Activated CD8-positive, alpha-beta T cell treated with anti-CD3 and anti-CD28 coated beads for 36 hours (primary cell): ENCODE measurements around the gene MVB12B. TPM values are rescaled to one million over a fixed set of nuclear protein-coding genes. Genes with fewer than 3 reads are reported as not detected.

Experiments used
- ATAC-seq: fragments of 200-7000 bp; cut with Tn5 transposase; one replicate; pipeline ENCODE4 v1.10.0; 2021; ENCODE audit warnings: mild to moderate bottlenecking, moderate library complexity
- CTCF ChIA-PET: fragments of 350-600 bp; sonication (Branson Sonifier 250); formaldehyde crosslinking; loops from one replicate; lab custom pipeline; 2021; ENCODE audit warnings: antibody characterized with exemption; lab: Charles Lee
- POLR2A ChIA-PET: fragments of 350-600 bp; sonication (Branson Sonifier 250); formaldehyde crosslinking; loops from one replicate; lab custom pipeline; 2021; ENCODE audit warnings: antibody characterized with exemption; lab: Charles Lee
- DNase-seq: peaks from one replicate; pipeline ENCODE4 v3.0.0-alpha.2; 2020
- H3K27ac Mint-ChIP-seq: one replicate; pipeline ENCODE4 v1.8.0; 2021; ENCODE audit warnings: mild to moderate bottlenecking, mixed read lengths
- H3K27me3 Mint-ChIP-seq: one replicate; pipeline ENCODE4 v1.8.0; 2021; ENCODE audit warnings: mixed read lengths
- H3K36me3 Mint-ChIP-seq: one replicate; pipeline ENCODE4 v1.8.0; 2021; ENCODE audit warnings: low read depth, mixed read lengths
- H3K4me1 Mint-ChIP-seq: one replicate; pipeline ENCODE4 v1.8.0; 2021; ENCODE audit warnings: low read depth, mixed read lengths
- H3K4me3 Mint-ChIP-seq: one replicate; pipeline ENCODE4 v1.8.0; 2021; ENCODE audit warnings: mild to moderate bottlenecking, moderate library complexity, mixed read lengths
- H3K9me3 Mint-ChIP-seq: one replicate; pipeline ENCODE4 v1.8.0; 2021; ENCODE audit warnings: mixed read lengths
- intact Hi-C: fragments of 100-400 bp; cut with micrococcal nuclease; formaldehyde crosslinking; loops from one replicate; pipeline ENCODE4 v1.10.0; 2022
- total RNA-seq, 2 experiments: library from RNA; stranded (reverse); gene quantifications; one replicate each; pipeline ENCODE4 v1.2.3, GENCODE V29; 2021
- TF ChIP-seq, protein P1 (sequence below): fragments of 200-600 bp; IDR thresholded peaks from one replicate; pipeline ENCODE4 v1.8.0; 2022; ENCODE audit warnings: antibody characterized with exemption, mild to moderate bottlenecking

MVB12B gene
- total RNA-seq, 2 experiments from 2014 or later = 6.4 to 6.6 TPM

DNA sequence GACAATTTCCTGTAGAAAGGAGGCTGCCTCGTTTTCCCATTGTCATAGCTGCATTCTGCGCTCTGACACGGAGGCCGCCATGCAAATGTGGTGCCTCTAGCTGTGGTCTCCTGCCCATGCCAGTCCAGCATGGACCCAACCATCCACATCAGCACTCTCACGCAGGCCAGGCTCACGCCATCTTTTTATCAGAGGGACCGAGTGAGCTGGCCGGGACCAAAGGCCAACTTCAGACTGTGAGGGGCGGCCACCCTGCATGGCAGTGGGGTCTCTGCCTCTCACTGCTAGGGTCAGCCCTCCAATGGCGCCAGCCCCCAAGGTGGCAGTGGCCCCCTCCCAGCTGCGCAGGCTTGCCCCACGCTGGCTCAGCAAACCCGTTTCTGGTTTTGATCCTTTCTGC is 155.2 kb downstream of the MVB12B start:
- Mint-ChIP-seq H3K4me3 (no peak overlapping the region), H3K4me1 (peaks cover 17% of the 10 kb centered on the region), H3K27me3 (no peaks in the 10 kb centered on the region), H3K36me3 (peaks cover 5% of the 10 kb centered on the region), H3K9me3 (peaks cover 3% of the 10 kb centered on the region), H3K27ac (no peak overlapping the region)
- no peak for DNase-seq
- intact Hi-C loops = no loop called here
- ATAC-seq = no peak
- POLR2A ChIA-PET = no interaction called here
- CTCF ChIA-PET = interaction anchor here (1.1 to 3.7 kb wide), 7 partner anchors 10 to 225 kb away, joined by 3 to 26 read pairs (median 6); no protein-coding TSS in a partner anchor
- TF ChIP-seq, protein P1, sequence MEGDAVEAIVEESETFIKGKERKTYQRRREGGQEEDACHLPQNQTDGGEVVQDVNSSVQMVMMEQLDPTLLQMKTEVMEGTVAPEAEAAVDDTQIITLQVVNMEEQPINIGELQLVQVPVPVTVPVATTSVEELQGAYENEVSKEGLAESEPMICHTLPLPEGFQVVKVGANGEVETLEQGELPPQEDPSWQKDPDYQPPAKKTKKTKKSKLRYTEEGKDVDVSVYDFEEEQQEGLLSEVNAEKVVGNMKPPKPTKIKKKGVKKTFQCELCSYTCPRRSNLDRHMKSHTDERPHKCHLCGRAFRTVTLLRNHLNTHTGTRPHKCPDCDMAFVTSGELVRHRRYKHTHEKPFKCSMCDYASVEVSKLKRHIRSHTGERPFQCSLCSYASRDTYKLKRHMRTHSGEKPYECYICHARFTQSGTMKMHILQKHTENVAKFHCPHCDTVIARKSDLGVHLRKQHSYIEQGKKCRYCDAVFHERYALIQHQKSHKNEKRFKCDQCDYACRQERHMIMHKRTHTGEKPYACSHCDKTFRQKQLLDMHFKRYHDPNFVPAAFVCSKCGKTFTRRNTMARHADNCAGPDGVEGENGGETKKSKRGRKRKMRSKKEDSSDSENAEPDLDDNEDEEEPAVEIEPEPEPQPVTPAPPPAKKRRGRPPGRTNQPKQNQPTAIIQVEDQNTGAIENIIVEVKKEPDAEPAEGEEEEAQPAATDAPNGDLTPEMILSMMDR = no peak

DNA sequence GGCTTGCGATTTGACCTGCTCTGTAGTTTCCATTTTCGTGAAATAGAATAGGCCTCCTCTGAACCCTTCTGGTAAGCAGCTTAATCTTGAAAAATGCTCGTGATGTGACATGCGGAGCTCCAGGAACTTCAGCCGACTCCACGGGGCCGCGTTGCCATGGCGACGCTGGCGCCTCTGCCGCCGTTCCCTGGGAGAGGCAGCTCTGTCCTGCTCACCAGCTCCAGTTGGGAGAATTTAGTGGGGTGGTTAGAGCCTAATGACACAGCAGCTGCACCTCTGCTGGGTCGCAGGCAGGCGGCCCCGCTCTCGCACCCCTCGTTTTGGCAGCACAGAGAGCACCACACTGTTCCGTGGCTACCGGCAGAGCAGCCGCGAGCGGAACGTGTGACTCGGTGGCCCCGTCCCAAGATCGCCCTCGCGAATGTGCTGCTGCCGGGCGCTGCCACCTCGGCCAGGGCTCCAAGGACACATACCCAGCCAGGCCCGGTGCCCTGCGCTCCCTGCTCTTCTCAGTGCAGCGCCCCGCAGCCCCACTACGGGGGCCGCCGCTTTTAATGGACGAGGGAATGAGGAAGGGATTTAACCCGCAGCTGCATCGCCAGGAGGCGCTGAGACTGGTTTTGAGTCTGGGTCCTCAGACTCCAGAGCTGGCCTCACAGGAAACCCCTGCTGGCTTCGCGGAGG is 155.9 kb downstream of the MVB12B start:
- Mint-ChIP-seq H3K27me3 (no peaks in the 10 kb centered on the region), H3K36me3 (peaks cover 2% of the 10 kb centered on the region), H3K4me3 (no peak overlapping the region), H3K27ac (no peak overlapping the region), H3K9me3 (no peaks in the 10 kb centered on the region), H3K4me1 (peaks cover 14% of the 10 kb centered on the region)
- TF ChIP-seq, protein P1 = no peak
- CTCF ChIA-PET = interaction anchor here (1.1 to 3.7 kb wide), 6 partner anchors 9 to 225 kb away, joined by 3 to 26 read pairs (median 9); no protein-coding TSS in a partner anchor
- intact Hi-C loops = no loop called here
- ATAC-seq = no peak
- DNase-seq = no peak
- POLR2A ChIA-PET = interaction anchor here (0.6 kb wide), 1 partner anchor 335 kb away, joined by 5 read pairs; no protein-coding TSS in a partner anchor

DNA sequence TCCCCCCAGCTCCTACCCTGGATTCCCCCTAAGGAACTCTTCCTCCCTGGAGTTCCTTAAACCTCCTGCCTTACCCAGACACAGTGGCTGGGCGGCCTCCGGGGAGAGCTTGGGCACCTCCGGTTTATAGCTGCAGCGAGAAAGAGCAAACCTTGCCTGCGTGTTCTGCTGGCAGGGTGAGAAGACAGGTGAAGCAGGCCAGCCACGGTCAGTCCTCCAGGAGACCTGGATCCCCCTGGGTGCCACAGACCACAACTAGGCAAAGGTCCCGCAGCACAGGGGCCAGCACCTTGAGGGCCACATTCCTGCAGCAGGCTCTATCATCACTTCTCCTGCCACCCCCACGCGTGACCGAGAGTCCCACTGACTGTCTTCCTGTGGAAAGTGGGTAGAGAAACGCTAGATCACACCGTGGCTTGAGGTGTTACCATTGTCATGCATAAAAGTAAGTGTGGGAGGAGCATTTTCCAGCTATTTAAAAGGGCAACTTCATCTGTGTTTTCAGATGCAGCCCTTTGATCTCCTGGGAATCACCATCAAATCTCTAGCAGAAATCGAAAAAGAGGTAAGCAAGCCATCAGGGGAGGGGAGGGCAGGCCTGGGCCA is 156.9 kb downstream of the MVB12B start:
- ChIA-PET CTCF (interaction anchor here (0.8 to 3.7 kb wide), 4 partner anchors 8 to 85 kb away, joined by 3 to 26 read pairs (median 11); no protein-coding TSS in a partner anchor), POLR2A (interaction anchor here (0.7 kb wide), 1 partner anchor 18 kb away, joined by 3 read pairs; no protein-coding TSS in a partner anchor)
- H3K36me3 Mint-ChIP-seq = peaks cover 2% of the 10 kb centered on the region
- DNase-seq (peak; percentile 41), ATAC-seq (no peak)
- no peak overlapping the region for H3K4me3 Mint-ChIP-seq
- peaks cover 14% of the 10 kb centered on the region for H3K4me1 Mint-ChIP-seq
- TF ChIP-seq, protein P1 = no peak
- H3K27me3 Mint-ChIP-seq = no peaks in the 10 kb centered on the region
- H3K9me3 Mint-ChIP-seq = no peaks in the 10 kb centered on the region
- intact Hi-C loops = no loop called here
- H3K27ac Mint-ChIP-seq = peak overlapping the region; percentile 32

DNA sequence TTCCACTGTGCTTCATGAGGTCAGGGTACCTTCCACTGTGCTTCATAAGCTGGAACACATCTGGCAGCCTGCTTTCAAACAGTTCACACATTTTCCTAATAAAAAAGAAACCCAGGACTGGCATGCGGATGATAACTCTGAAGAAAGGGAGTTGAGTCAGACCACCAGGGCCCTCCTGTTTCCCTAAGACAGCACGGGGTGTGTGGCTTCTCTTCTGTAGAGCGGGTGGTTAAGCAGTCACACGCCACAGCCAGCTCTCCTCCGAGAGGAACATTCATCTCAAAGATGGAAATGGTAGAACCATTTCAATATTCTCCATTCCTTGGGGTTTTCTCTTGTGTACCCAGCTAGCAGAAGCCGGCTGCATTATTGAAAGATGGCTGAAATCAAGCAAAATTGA is 159.0 kb downstream of the MVB12B start:
- Mint-ChIP-seq H3K27me3 (no peaks in the 10 kb centered on the region), H3K9me3 (no peaks in the 10 kb centered on the region), H3K27ac (no peak overlapping the region), H3K36me3 (peaks cover 2% of the 10 kb centered on the region), H3K4me3 (no peak overlapping the region), H3K4me1 (peaks cover 19% of the 10 kb centered on the region)
- intact Hi-C loops = no loop called here
- POLR2A ChIA-PET = no interaction called here
- CTCF ChIA-PET = no interaction called here
- ATAC-seq (no peak), DNase-seq (peak; percentile 20)
- TF ChIP-seq, protein P1 = no peak

DNA sequence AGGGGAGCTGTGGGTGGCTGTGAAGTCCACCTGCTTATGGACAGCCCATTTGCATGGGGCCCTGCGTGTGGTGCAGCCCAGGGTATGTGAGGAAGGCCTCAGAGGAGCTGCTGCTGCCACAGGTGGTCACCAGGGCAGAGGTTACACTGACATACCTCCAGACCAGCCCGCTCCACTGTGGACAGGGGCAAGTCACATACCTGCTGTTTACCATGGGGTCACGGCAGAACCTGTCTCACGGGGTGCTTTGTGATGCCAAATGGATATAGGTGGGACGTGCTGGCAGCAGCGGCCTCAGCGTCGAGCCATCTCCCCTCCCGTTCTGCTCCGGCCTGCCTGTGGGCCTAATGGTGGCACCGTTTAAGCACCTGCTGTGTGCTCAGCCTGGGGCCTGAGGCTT is 159.6 kb downstream of the MVB12B start:
- CTCF ChIA-PET = no interaction called here
- H3K27me3 Mint-ChIP-seq = no peaks in the 10 kb centered on the region
- POLR2A ChIA-PET = no interaction called here
- no peak overlapping the region for H3K27ac Mint-ChIP-seq
- H3K36me3 Mint-ChIP-seq = peaks cover 2% of the 10 kb centered on the region
- DNase-seq = no peak
- H3K9me3 Mint-ChIP-seq = no peaks in the 10 kb centered on the region
- H3K4me3 Mint-ChIP-seq = no peak overlapping the region
- ATAC-seq = no peak
- peaks cover 25% of the 10 kb centered on the region for H3K4me1 Mint-ChIP-seq
- intact Hi-C loops = no loop called here
- TF ChIP-seq, protein P1 = no peak
